HEK293 (cell line): ENCODE results near the gene CFAP46.

Source experiments
- CTCF ChIA-PET: fragments of 350-600 bp; formaldehyde crosslinking; extraction: SDS; loops from one replicate; lab custom pipeline; 2021; ENCODE audit warnings: antibody characterized with exemption; lab: Yijun Ruan, JAX
- POLR2A ChIA-PET: fragments of 300-600 bp; formaldehyde crosslinking; extraction: SDS; loops from one replicate; lab custom pipeline; 2020; ENCODE audit warnings: antibody characterized with exemption, inconsistent platforms; lab: Yijun Ruan, JAX
- H3K27ac ChIP-seq: fragments of 200-500 bp; sonication (Bioruptor generic); 2 replicates; pipeline ENCODE4 v1.5.1; 2014; ENCODE audit warnings: low read depth, low read length, control low read depth, inconsistent platforms; ENCODE audit errors: extremely low read depth
- H3K36me3 ChIP-seq, 2 experiments: fragments of 200-500 bp in 1 of 2; sonication (Bioruptor generic) in 1 of 2; 1 replicate in 1 of 2; 2 replicates in 1 of 2; pipeline ENCODE4 v1.5.1; 2014 to 2017; ENCODE audit warnings: inconsistent platforms in 2 of 2, low read length in 2 of 2; ENCODE audit not compliant: control insufficient read depth in 2 of 2, insufficient read depth in 1 of 2
- H3K4me1 ChIP-seq: fragments of 200-500 bp; sonication (Bioruptor generic); 2 replicates; pipeline ENCODE4 v1.5.1; 2014; ENCODE audit warnings: mild to moderate bottlenecking, low read length, inconsistent platforms; ENCODE audit not compliant: control insufficient read depth, insufficient read depth
- H3K4me3 ChIP-seq: 2 replicates; pipeline ENCODE4 v1.5.1; 2011; ENCODE audit warnings: low read depth, mild to moderate bottlenecking, control low read depth, low read length, moderate library complexity
- H3K9me3 ChIP-seq: fragments of 200-500 bp; sonication (Bioruptor generic); 2 replicates; pipeline ENCODE4 v1.5.1; 2014; ENCODE audit warnings: low read depth, low read length, inconsistent platforms; ENCODE audit not compliant: control insufficient read depth, insufficient read depth
- CTCF ChIP-seq: fragments of 450-650 bp; formaldehyde crosslinking; IDR thresholded peaks from 2 replicates; pipeline ENCODE4 v1.5.1; 2016; ENCODE audit warnings: missing biosample characterization, missing genetic modification characterization
- GLI4 ChIP-seq: fragments of 450-650 bp; formaldehyde crosslinking; IDR thresholded peaks from 2 replicates; pipeline ENCODE4 v1.5.1; 2016; ENCODE audit warnings: missing biosample characterization, missing genetic modification characterization
- HOXC10 ChIP-seq: sonication (generic); formaldehyde crosslinking; IDR thresholded peaks from 2 replicates; pipeline ENCODE4 v1.8.1; 2023; ENCODE audit warnings: mild to moderate bottlenecking, missing genetic modification reagents
- KLF9 ChIP-seq: fragments of 450-650 bp; formaldehyde crosslinking; IDR thresholded peaks from 2 replicates; pipeline ENCODE4 v1.5.1; 2016; ENCODE audit warnings: missing biosample characterization, missing genetic modification characterization, low read depth
- SETDB1 ChIP-seq: IDR thresholded peaks from one replicate; pipeline ENCODE4 v1.6.1; 2017; ENCODE audit warnings: mild to moderate bottlenecking, low read length, moderate library complexity, mixed read lengths; ENCODE audit not compliant: insufficient read length
- ZBTB11 ChIP-seq: fragments of 450-650 bp; formaldehyde crosslinking; conservative IDR thresholded peaks from 2 replicates; pipeline ENCODE4 v1.5.1; 2016; ENCODE audit warnings: low read depth, missing biosample characterization, missing genetic modification characterization
- ZBTB26 ChIP-seq: fragments of 450-650 bp; formaldehyde crosslinking; optimal IDR thresholded peaks from 2 replicates; pipeline ENCODE3; 2016; ENCODE audit warnings: missing biosample characterization, mild to moderate bottlenecking, missing genetic modification characterization
- ZNF221 ChIP-seq: fragments of 450-650 bp; formaldehyde crosslinking; IDR thresholded peaks from 2 replicates; pipeline ENCODE4 v1.5.1; 2017; ENCODE audit warnings: missing biosample characterization, missing genetic modification characterization, borderline replicate concordance
- ZNF239 ChIP-seq: fragments of 450-650 bp; formaldehyde crosslinking; IDR thresholded peaks from 2 replicates; pipeline ENCODE4 v1.5.1; 2016; ENCODE audit warnings: missing biosample characterization, missing genetic modification characterization
- ZNF24 ChIP-seq: fragments of 450-650 bp; formaldehyde crosslinking; IDR thresholded peaks from 2 replicates; pipeline ENCODE4 v1.5.1; 2016; ENCODE audit warnings: missing biosample characterization, missing genetic modification characterization
- ZNF274 ChIP-seq, 2 experiments: fragments of 200-500 bp in 1 of 2; fragments of 450-650 bp in 1 of 2; sonication (Bioruptor generic) in 1 of 2; formaldehyde crosslinking in 1 of 2; IDR thresholded peaks; 2 replicates each; pipeline versions ENCODE4 v1.5.1 to v1.6.1; 2014 to 2016; ENCODE audit warnings: borderline replicate concordance in 1 of 2, inconsistent platforms in 1 of 2, low read length in 1 of 2, missing biosample characterization in 1 of 2, missing genetic modification characterization in 1 of 2
- ZNF324 ChIP-seq: fragments of 450-650 bp; formaldehyde crosslinking; IDR thresholded peaks from 2 replicates; pipeline ENCODE4 v1.5.1; 2016; ENCODE audit warnings: missing biosample characterization, missing genetic modification characterization
- ZNF341 ChIP-seq: fragments of 450-650 bp; formaldehyde crosslinking; IDR thresholded peaks from 2 replicates; pipeline ENCODE4; 2016; ENCODE audit warnings: low read depth, missing biosample characterization, missing genetic modification characterization
- ZNF398 ChIP-seq: fragments of 450-650 bp; formaldehyde crosslinking; IDR thresholded peaks from 2 replicates; pipeline ENCODE4 v1.5.1; 2017; ENCODE audit warnings: missing biosample characterization, missing genetic modification characterization
- ZNF416 ChIP-seq: fragments of 450-650 bp; formaldehyde crosslinking; IDR thresholded peaks from 2 replicates; pipeline ENCODE4 v1.5.1; 2016; ENCODE audit warnings: missing biosample characterization, missing genetic modification characterization
- ZNF433 ChIP-seq: fragments of 450-650 bp; formaldehyde crosslinking; IDR thresholded peaks from 2 replicates; pipeline ENCODE4 v1.5.1; 2016; ENCODE audit warnings: missing biosample characterization, missing genetic modification characterization, low read depth
- ZNF48 ChIP-seq: fragments of 450-650 bp; formaldehyde crosslinking; IDR thresholded peaks from 2 replicates; pipeline ENCODE4 v1.5.1; 2016; ENCODE audit warnings: missing biosample characterization, missing genetic modification characterization
- ZNF529 ChIP-seq: fragments of 450-650 bp; formaldehyde crosslinking; IDR thresholded peaks from 2 replicates; pipeline ENCODE4 v1.5.1; 2017; ENCODE audit warnings: missing genetic modification characterization, missing biosample characterization; ENCODE audit not compliant: insufficient replicate concordance
- ZNF530 ChIP-seq: fragments of 450-650 bp; formaldehyde crosslinking; IDR thresholded peaks from 2 replicates; pipeline ENCODE4 v1.5.1; 2016; ENCODE audit warnings: low read depth, missing biosample characterization, missing genetic modification characterization
- ZNF654 ChIP-seq: fragments of 450-650 bp; formaldehyde crosslinking; IDR thresholded peaks from 2 replicates; pipeline ENCODE4 v1.5.1; 2016; ENCODE audit warnings: low read depth, missing biosample characterization, missing genetic modification characterization
- ZNF660 ChIP-seq: fragments of 450-650 bp; IDR thresholded peaks from 2 replicates; pipeline ENCODE4 v1.5.1; 2018; ENCODE audit warnings: missing biosample characterization, mild to moderate bottlenecking, missing genetic modification characterization
- ZNF670 ChIP-seq: fragments of 450-650 bp; formaldehyde crosslinking; IDR thresholded peaks from 2 replicates; pipeline ENCODE4 v1.5.1; 2016; ENCODE audit warnings: missing biosample characterization, missing genetic modification characterization, low read depth
- ZNF747 ChIP-seq: fragments of 450-650 bp; formaldehyde crosslinking; IDR thresholded peaks from 2 replicates; pipeline ENCODE4 v1.5.1; 2016; ENCODE audit warnings: missing biosample characterization, missing genetic modification characterization

Gene CFAP46

GRCh38 chr10:132816718-132817117 lies 125.7 kb downstream of the CFAP46 start (continued):
- no peak for TF ChIP-seq ZBTB11 (tag by site-specific recombination)
- no peak for TF ChIP-seq GLI4
- no peak for TF ChIP-seq ZNF398 (tag by site-specific recombination)
- no peak for TF ChIP-seq ZNF530 (tag by site-specific recombination)
- TF ChIP-seq ZNF239 (tag by site-specific recombination) = no peak

- H3K4me3 ChIP-seq = no peak overlapping the region
- TF ChIP-seq ZNF529 (tag by site-specific recombination) (no peak), ZNF341 (tag by site-specific recombination) (no peak), ZNF274 (IDR thresholded peaks at IDR 0.05; ENCODE audit: low read length) (no peak), ZNF274 (tag by site-specific recombination; IDR thresholded peaks at IDR 0.05; ENCODE audit: borderline replicate concordance) (no peak), ZNF221 (tag by site-specific recombination) (no peak), ZNF654 (tag by site-specific recombination) (no peak), HOXC10 (no peak), ZNF416 (tag by site-specific recombination) (no peak), ZNF24 (tag by site-specific recombination) (no peak), CTCF (no peak), ZNF747 (tag by site-specific recombination) (no peak), KLF9 (tag by site-specific recombination) (no peak), ZNF660 (tag by site-specific recombination) (no peak), SETDB1 (no peak), ZNF433 (tag by site-specific recombination) (no peak), ZNF48 (tag by site-specific recombination) (no peak), ZNF324 (tag by site-specific recombination) (no peak), ZNF670 (no peak), ZBTB26 (tag by site-specific recombination) (no peak)
- TF ChIP-seq, all 188 proteins: peak for 0
- Histone ChIP-seq H3K27ac (no peak overlapping the region), H3K36me3 (no peaks in the 10 kb centered on the region), H3K9me3 (no peaks in the 10 kb centered on the region), H3K4me1 (no peaks in the 10 kb centered on the region)
- ChIA-PET POLR2A (no interaction called here), CTCF (interaction anchor here (0.7 to 1.8 kb wide), 3 partner anchors 12 to 23 kb away, joined by 3 to 5 read pairs (median 4); no protein-coding TSS in a partner anchor)
These were observed 127.1 kb downstream of the CFAP46 start for GRCh38 chr10:132815168-132815857.
